Ishikawa (cell line): ENCODE measurements around the gene NUP210.

ENCODE experiments used
- CEBPB ChIP-seq: IDR thresholded peaks from 2 replicates; pipeline ENCODE4 v1.6.1; 2012
- CREB1 ChIP-seq: IDR thresholded peaks from 2 replicates; pipeline ENCODE4 v1.6.1; 2012; ENCODE audit warnings: low read depth
- EGR1 ChIP-seq: IDR thresholded peaks from 2 replicates; pipeline ENCODE4 v1.6.1; 2012
- EP300 ChIP-seq: IDR thresholded peaks from 2 replicates; pipeline ENCODE4 v1.6.1; 2012; ENCODE audit warnings: borderline replicate concordance
- FOXM1 ChIP-seq: IDR thresholded peaks from 2 replicates; pipeline ENCODE4 v1.6.1; 2012; ENCODE audit warnings: low read depth, borderline replicate concordance
- MAX ChIP-seq: IDR thresholded peaks from 2 replicates; pipeline ENCODE4 v1.6.1; 2012
- NFIC ChIP-seq: IDR thresholded peaks from 2 replicates; pipeline ENCODE4 v1.6.1; 2012
- RAD21 ChIP-seq: IDR thresholded peaks from 2 replicates; pipeline ENCODE4 v1.6.1; 2012; ENCODE audit warnings: low read depth
- TAF1 ChIP-seq: IDR thresholded peaks from 2 replicates; pipeline ENCODE4 v1.6.1; 2012; ENCODE audit warnings: low read depth, mild to moderate bottlenecking
- TCF12 ChIP-seq: IDR thresholded peaks from 2 replicates; pipeline ENCODE4 v1.6.1; 2012; ENCODE audit warnings: low read depth
- TEAD4 ChIP-seq: IDR thresholded peaks from 2 replicates; pipeline ENCODE4 v1.6.1; 2012
- USF1 ChIP-seq: IDR thresholded peaks from 2 replicates; pipeline ENCODE4 v1.6.1; 2012
- YY1 ChIP-seq: IDR thresholded peaks from 2 replicates; pipeline ENCODE4 v1.6.1; 2012; ENCODE audit warnings: low read depth
- ZBTB7A ChIP-seq: IDR thresholded peaks from 2 replicates; pipeline ENCODE4 v1.6.1; 2012; ENCODE audit warnings: low read depth
- TF ChIP-seq, protein P1 (sequence below): IDR thresholded peaks from 2 replicates; pipeline ENCODE4 v1.6.1; 2012; ENCODE audit warnings: low read depth, mild to moderate bottlenecking

The NUP210 gene

GRCh38 chr3:13281507-13282357, 138.4 kb downstream of the NUP210 start:
- TF ChIP-seq EGR1, result no peak
- TF ChIP-seq TEAD4, result no peak
- TF ChIP-seq TAF1, result no peak; the same call in 1 of the 2 replicates
- no peak for TF ChIP-seq USF1
- no peak for TF ChIP-seq EP300
- no peak for TF ChIP-seq CEBPB
- TF ChIP-seq YY1, result no peak
- 0 out of 2 replicates have a peak, but pooled peaks have one; percentile 11 for TF ChIP-seq TCF12
- TF ChIP-seq RAD21, result no peak
- no peak for TF ChIP-seq FOXM1
- 0 out of 2 replicates have a peak, but pooled peaks have one; percentile 11 for TF ChIP-seq ZBTB7A
- TF ChIP-seq, protein P1, sequence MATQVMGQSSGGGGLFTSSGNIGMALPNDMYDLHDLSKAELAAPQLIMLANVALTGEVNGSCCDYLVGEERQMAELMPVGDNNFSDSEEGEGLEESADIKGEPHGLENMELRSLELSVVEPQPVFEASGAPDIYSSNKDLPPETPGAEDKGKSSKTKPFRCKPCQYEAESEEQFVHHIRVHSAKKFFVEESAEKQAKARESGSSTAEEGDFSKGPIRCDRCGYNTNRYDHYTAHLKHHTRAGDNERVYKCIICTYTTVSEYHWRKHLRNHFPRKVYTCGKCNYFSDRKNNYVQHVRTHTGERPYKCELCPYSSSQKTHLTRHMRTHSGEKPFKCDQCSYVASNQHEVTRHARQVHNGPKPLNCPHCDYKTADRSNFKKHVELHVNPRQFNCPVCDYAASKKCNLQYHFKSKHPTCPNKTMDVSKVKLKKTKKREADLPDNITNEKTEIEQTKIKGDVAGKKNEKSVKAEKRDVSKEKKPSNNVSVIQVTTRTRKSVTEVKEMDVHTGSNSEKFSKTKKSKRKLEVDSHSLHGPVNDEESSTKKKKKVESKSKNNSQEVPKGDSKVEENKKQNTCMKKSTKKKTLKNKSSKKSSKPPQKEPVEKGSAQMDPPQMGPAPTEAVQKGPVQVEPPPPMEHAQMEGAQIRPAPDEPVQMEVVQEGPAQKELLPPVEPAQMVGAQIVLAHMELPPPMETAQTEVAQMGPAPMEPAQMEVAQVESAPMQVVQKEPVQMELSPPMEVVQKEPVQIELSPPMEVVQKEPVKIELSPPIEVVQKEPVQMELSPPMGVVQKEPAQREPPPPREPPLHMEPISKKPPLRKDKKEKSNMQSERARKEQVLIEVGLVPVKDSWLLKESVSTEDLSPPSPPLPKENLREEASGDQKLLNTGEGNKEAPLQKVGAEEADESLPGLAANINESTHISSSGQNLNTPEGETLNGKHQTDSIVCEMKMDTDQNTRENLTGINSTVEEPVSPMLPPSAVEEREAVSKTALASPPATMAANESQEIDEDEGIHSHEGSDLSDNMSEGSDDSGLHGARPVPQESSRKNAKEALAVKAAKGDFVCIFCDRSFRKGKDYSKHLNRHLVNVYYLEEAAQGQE, result no peak
- no peak for TF ChIP-seq CREB1
- TF ChIP-seq NFIC, result no peak

GRCh38 chr3:13280811-13281506, 139.2 kb downstream of the NUP210 start:
- TF ChIP-seq MAX, result no peak
- TF ChIP-seq TEAD4, result no peak
- no peak for TF ChIP-seq YY1
- TF ChIP-seq FOXM1, result no peak
- TF ChIP-seq TCF12, result no peak
- TF ChIP-seq NFIC, result no peak
- no peak for TF ChIP-seq TAF1
- TF ChIP-seq USF1, result no peak
- TF ChIP-seq EP300, result no peak
- TF ChIP-seq, protein P1, result no peak
- no peak for TF ChIP-seq EGR1
- TF ChIP-seq RAD21, result no peak
- TF ChIP-seq ZBTB7A, result no peak
- TF ChIP-seq CREB1, result no peak
- TF ChIP-seq CEBPB, result no peak

- TF ChIP-seq CREB1 (no peak), USF1 (no peak), TCF12 (no peak), RAD21 (no peak), FOXM1 (no peak), YY1 (no peak), TAF1 (no peak), EP300 (no peak), NFIC (no peak), TEAD4 (no peak), MAX (no peak), CEBPB (no peak)
- TF ChIP-seq, protein P1, result no peak
Measured at GRCh38 chr3:13280122-13280790, 139.9 kb downstream of the NUP210 start.
